GM19467 (cell line): ENCODE results near the gene NME1.
A peak's percentile ranks its signal among the peaks of the same experiment; 100 is the strongest.
"Not testable (repeated sequence)": the region's sequence is repeated elsewhere in the genome, so short reads cannot be mapped to it uniquely, and the experiment has no call there.

Experiments used
- ATAC-seq: cut with Tn5 transposase; IDR thresholded peaks from one replicate; pipeline ENCODE4 v1.9.1; 2021; ENCODE audit warnings: mild to moderate bottlenecking, moderate library complexity; ENCODE audit not compliant: unreplicated experiment

Gene NME1

DNA sequence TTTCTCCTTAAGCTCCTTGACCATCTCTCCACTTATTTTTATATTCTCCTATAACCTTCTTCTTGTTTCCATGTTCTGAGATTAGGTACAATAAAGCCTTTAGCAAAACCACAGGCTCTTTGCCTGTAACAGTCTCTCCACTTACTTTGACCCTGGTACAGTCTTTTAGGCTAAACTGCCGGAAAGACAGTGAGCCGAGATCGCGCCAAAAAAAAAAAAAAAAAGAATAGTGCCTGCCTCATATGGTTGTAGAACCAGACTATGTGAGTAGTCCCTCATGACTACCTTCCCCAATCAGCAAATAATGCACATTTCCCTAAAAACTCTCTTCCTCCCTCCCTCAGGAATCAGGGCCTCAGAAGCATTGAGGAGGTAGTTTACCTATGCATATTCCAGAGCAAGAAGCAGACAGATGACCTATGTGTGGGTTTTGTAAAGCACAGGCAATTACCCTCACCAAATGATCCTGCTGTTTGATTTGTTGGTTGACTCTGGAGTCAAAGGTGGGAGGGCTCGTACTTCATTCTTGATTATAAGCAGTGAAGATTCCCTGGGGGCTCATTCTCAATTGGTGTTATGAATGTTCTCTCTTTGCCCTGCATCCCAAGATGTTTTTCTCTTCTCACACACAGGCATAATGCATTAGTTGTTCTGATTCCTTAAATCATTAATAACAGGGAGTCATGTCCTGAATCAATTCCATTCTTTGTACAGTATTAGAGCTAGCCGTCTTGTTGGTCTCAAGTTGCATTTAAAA lies 8.9 kb upstream of the NME1 start:
- ATAC-seq, result no peak

DNA sequence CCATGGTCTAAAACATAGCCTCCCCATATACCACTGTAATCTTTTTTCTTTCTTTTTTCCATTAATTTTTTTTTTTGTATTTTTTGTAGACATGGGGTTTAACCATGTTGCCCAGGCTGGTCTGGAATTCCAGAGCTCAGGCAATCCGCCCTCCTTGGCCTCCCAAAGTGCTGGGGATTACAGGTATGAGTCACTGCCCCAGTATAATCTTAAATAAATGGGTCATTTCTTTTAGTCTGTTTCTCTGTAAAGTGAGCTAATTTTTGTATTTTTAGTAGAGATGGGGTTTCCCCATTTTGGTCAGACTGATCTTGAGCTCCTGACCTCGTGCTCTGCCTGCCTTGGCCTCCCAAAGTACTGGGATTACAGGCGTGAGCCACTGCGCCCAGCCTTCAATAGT lies 5.7 kb upstream of the NME1 start:
- ATAC-seq, result no peak

DNA sequence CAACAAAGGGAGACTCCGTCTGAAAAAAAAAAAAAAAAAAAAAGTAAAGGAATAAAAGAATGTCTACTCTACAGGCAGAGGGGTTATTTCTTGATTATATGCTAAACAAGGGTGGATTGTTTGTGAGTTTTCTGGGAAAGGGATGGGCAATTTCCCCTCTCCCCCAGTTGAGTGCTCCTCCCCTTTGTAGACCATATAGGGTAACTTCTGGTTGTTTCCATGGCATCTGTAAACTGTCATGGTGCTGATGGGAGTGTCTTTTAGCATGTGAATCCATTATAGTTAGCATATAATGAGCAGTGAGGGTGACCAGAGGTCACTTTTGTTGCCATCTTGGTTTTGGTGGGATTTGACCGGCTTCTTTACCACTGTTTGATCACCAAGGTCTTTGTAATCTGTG lies 4.2 kb upstream of the NME1 start:
- ATAC-seq, result no peak

DNA sequence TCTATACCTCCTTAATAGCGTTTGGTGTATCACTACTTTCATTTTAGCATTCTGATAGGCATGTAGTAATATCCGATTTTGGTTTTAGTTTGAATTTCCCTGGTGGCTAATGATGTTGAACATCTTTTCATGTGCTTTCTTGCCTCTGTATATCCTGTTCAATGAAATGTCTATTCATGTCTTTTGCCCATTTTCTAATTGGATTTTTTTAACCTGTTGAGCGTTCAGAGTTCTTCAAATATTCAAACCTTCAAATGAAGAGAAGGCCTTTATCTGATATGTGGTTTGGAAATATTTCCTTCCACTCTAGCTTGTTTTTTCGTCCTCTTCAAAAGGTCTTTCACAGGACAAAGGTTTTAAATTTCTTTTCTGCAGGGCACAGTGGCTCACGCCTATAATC lies 2.4 kb upstream of the NME1 start:
- ATAC-seq, result no peak

DNA sequence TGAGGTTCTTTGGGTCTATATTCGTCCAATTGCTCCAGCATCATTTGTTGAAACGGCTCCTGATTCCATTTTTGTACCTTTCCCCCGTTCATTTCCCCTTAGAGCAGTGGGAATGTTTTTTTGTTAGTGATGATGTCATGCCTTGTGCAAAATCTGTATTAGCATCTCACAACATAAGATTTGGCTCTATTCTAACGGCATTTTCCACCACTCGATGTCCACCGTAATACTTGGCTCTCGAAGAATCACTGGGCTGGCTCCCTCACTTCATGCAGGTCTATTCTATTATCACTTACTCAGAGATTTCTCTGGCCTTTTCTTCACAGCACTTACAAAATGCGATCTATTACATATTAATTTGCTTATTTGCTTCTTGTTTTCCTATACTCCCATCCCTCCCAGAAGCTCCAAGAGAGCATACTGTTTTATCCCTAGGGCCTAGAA lies 571 bp upstream of the NME1 start:
- no peak for ATAC-seq

DNA sequence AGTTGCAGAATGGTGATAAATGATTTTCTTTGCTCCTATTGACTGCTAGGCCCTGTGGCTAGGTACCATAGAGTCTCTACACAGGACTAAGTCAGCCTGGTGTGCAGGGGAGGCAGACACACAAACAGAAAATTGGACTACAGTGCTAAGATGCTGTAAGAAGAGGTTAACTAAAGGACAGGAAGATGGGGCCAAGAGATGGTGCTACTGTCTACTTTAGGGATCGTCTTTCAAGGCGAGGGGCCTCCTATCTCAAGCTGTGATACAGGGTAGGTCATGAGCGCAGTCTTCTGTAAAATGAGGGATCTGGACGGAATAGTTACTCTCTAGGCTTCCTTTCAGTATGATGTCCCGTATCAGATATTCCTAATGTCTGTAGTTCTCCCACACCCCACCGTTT lies 817 bp downstream of the NME1 start:
- no peak for ATAC-seq

DNA sequence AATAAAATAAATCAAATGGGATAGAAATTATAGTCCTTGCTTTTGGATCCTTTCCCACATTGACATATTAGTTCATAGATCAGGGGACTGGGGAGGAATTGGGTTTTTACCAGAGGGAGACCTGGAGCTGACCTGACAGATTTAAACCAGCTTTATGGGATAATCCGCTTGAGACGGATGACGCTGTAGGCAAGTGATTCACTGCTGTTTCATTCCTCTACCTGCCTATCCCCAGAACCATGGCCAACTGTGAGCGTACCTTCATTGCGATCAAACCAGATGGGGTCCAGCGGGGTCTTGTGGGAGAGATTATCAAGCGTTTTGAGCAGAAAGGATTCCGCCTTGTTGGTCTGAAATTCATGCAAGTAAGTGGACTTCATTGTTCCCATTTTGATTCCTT lies 2.1 kb downstream of the NME1 start:
- no peak for ATAC-seq

DNA sequence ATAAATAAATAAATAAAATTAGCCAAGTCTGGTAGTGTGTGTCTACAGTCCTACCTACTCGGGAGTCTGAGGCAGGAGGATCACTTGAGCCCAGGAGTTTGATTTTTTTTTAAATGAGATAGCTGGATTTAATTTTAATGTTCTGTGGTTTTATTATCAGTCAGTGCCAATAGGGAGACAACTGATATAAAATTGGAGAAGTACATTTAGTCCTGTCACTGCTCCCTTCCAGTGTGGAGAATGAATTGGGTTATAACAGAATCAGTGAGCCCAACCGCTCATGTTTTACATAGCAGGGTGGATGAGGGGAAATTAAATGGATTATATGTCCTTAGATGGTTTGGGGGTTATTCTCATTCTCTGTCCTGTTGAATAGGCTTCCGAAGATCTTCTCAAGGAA lies 6.2 kb downstream of the NME1 start:
- no peak for ATAC-seq

DNA sequence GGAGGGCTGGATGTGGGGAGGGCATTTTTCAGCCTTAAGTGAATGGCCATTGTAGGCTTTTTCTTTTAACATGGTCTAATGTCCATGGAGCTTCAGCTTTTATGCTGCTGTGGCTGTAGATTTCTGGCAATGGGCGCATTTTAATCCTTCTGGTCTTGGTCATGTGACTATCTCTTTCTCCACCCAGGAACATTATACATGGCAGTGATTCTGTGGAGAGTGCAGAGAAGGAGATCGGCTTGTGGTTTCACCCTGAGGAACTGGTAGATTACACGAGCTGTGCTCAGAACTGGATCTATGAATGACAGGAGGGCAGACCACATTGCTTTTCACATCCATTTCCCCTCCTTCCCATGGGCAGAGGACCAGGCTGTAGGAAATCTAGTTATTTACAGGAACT lies 8.2 kb downstream of the NME1 start:
- ATAC-seq, result no peak

DNA sequence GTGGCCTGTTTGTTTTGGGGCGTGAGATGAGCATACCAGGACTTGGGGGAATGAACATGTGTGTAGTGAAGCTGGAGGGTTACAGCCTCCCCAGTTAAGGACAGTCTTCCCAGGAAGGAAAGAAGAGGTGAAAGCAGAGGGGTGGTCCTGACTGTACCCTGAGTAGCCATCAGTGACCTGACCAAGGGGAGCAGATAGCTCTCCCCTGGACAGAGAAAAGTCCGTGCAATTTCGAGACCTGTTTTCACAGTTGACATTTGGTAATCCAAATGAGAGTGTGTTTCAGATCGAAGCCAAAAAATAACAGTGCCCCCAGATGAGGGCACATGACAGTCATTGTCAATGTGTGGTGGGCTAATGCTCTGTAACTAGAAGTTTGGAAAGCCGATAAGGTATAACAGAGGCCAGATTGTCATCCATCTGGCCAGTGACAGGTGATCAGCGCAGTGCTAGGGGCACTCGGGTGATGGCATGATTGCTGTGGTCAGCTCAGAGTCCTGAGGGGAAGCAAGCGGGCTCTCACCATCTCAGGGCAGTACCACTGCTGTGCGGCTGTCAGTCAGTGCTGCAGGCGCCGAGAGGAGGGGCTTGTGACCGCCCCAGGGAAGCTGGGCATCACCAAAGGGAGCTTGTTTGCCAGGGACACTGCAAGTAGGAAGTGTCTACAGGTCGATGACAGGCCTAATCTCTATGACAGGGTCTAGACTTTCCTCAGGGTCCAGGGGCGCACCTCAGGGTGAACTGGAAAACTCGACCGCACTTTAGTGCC lies 11.7 kb downstream of the NME1 start:
- ATAC-seq, result no peak

DNA sequence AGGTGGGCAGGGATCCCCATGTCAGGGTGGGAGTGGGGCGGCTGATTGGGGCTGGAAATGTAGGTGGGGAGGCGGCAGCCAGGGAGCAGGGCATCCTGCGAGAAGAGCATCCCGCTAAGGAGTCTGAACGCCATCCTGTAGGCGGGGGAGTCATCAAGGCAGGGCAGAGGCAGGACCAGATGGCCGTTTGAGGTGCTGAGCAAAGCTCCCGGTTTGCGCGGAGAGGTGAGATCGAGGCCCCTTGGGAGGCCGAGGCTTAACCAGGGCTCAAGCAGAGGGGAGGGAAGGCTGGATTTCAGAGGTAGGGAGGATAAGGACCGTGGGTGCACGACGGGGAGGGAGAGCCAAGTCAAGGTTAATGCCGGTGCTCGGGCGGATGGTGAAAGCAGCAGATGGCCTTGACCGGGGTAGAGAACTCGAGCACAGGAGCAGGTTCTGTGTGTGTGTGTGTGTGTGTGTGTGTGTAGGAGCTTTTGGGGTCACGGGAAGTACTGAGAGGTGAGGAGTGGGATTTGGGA lies 12.4 kb downstream of the NME1 start:
- peak; percentile 11 for ATAC-seq

DNA sequence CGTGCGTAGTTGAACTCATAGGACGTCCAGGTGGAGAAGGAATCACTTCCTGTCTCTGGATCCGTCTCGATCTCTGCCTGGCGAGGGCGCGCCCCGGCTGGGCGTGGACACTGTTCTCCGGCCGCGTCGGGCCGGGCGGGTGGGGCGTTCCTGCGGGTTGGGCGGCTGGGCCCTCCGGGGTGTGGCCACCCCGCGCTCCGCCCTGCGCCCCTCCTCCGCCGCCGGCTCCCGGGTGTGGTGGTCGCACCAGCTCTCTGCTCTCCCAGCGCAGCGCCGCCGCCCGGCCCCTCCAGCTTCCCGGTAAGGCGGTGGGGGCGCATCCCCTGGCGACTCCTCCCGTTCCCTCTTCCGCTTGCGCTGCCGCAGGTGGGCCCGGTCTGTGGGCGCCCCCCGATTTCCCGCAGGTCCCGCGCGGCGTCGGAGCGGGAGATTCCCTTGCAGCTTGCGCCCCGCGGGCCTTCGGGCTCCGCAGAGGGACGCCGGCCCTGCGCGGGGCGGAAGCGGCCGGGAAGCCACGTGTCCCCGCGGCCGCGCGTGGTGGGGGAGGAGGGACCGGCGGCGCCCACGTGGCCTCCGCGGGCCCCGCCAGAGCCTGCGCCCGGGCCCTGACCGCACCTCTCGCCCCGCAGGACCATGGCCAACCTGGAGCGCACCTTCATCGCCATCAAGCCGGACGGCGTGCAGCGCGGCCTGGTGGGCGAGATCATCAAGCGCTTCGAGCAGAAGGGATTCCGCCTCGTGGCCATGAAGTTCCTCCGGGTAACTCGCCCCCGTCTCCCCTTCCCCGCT lies 13.0 kb downstream of the NME1 start, which contains the start of gene NME2:
Gene NME2, plus strand, starts transcription at position 214 of the 789 bp plus-strand sequence. Its CDS starts 420 bp downstream, at position 634.
- ATAC-seq, result peak; percentile 80

DNA sequence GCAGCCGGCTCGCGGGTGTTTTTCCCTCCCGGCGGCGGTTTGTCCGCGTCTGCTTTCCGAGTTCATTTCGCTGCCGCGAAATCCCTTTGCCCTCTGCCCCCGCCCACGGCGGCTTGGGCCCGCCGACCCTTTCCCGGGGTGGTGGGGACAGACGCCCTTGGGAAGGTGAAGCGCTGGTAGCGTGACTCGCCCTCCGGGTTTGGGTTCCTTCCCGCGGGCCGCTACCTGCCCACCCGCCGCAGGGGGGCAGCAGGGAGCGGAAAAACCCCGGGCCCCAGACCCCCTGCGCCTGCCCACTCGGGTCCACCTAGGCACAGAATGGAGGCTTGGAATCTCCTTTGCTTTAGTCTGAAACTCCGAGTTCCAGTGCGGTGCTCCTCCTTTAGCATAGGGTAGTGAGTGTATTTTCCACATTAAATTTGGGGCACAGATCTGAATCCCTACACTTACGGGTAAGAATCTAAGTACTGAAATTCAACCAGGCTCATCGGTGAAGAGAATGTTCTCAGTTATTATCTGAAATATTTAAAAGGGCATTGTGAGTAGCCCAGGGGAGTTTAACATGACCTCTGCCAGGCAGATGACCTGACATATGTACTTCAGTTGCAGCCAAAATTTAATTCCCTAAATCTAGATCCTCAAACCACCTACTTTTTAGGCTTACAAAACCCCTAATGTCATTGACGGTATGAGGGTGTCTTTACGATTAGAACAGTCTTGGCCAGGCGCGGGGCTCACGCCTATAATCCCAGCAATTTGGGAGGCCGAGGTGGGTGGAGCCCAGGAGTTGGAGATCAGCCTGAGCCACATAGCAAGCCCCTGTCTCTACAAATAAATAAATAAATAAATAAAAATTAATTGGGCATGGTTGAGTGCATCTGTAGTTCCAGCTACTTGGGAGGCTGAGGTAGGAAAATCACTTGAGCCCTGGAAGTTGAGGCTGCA lies 13.9 kb downstream of the NME1 start:
- ATAC-seq, result peak; percentile 39

DNA sequence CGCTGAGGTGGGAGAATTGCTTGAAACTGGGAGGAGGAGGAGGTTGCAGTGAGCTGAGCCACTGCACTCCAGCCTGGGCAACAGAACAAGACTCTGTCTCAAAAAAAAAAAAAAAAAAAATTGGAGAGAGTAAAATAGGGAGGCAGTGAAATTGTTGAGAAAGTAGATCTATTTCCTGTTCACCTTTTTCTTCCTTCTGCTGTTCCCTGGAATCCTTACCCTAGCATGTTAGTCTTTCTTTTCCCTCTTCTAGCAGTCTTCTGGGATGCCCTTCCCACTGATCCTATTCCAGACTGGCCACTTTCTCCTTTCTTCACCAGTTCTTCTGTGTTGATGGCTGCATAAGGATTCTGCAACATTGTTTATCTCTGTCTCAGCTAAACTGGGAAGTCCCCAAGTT lies 16.0 kb downstream of the NME1 start:
- ATAC-seq, result no peak

DNA sequence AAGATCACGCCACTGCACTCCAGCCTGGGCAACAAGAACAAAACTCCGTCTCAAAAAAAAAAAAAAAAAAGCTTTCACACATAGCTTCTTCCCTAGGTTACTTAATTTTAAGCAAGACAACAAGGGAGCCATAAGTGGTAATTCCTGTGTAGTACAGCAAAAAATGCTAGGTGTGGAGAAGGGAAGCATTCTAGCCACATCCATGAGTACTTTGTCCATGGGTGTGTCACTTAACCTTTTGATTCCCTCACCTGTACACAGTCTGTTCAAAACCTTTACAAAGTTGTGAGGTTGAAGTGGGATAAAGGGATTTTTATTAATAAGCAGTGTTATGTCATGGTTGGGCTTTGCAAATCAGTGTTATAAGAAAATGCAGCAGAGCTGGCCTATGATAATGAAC lies 17.4 kb downstream of the NME1 start:
- no peak for ATAC-seq

DNA sequence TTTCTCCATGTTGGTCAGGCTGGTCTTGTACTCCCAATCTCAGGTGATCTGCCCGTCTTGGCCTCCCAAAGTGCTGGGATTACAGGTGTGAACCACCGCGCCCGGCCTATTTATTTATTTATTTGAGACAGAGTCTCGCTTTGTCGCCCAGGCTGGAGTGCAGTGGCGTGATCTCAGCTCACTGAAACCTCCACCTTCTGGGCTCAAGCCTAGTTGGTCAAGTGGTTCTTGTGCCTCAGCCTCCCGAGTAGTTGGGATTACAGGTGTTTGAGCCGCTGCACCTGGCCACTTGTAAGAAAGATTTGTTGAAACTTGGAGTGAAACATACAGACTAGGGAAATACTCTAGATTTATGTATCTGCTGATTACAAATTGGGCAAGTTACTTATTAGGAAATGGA lies 18.7 kb downstream of the NME1 start:
- not testable (repeated sequence) for ATAC-seq

DNA sequence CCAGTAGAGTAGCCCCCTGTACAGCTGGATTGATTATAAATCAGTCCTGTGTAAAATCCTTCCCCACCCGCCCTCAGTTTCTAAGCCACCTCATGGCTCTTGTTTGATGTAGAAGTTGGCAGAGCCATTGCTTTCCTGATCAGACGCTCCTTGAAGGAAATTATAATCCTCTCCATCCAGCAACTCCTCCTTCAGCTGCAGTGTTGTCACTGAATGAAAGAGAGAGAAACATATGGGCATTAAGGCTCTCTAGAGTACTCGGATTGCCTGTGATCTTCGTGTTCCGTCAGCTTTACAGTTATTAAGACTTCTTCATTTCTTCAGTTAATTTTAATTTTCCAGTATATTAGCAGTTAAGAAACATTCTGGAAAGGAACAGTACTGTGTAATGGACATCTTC lies 27.1 kb downstream of the NME1 start:
- no peak for ATAC-seq

DNA sequence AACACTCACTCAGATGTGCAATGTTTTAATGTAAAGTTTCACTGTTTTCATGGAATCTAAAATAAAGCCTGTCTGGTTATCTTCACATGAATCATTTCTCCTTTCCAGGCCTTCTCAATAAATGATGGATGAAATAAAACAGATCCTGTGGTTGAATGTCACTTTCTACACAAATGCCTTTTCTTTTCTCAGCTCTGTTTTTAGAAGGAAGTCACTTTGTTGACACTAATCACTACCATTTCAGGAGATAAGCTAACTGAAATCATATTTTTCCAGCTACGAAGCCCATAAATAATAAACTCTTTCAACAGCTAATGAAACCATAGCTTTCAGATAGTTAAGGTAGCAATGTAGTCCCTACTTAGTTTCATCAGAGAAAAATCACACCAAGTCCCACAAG lies 30.8 kb downstream of the NME1 start:
- ATAC-seq, result no peak

DNA sequence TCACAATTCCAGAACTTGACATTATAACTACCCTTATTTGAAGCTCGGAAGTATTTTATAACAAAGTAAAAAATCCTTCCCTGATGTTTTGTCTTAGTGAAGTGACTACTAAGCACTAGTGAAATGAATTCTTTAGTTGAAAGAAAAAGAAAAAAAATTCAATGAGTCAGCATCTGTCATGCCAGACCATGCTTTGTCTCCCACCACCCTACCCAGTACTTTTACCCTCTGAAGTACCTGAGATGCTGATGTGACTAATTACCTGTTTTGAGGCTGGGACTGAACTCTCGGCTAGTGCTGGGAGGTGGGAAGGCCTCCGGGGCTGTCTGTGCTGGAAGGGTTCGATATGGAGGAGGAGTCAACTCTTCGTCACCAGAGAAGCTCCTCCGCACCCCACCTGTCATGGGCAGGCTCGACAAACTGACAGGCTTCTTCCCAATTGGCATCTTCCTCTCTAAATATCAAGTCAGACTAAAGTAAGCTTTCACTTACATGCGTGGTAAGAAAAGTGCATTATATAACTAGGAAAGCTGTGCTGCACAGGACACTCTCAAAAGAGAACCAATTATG lies 32.5 kb downstream of the NME1 start:
- no peak for ATAC-seq

DNA sequence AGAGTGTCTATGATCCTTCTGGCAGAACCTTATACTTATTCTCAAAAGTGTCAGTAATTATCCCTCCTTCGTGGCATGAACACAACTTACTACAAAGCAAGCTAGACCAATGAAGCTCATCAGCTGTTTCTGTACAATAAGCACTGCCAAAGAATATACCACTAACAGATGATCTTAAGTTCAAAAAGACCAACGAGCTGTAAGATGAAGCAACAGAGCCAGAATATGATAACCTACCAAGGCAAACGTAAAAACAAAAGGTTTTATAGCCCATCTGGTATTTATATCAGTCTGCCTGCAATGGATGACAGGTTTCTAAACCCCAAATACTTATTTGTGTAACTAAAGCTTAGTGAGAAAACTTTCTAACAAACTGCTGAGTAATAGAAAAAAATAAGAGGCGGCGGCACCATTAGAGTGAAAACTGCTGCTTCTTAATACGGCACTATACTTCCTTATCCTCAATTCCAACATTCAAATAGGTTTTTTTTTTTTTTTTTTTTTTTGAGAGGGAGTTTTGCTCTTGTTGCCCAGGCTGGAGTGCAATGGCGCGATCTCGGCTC lies 35.0 kb downstream of the NME1 start:
- no peak for ATAC-seq
